ENCODE measurements around the gene ARHGDIB.

ARHGDIB gene

DNA sequence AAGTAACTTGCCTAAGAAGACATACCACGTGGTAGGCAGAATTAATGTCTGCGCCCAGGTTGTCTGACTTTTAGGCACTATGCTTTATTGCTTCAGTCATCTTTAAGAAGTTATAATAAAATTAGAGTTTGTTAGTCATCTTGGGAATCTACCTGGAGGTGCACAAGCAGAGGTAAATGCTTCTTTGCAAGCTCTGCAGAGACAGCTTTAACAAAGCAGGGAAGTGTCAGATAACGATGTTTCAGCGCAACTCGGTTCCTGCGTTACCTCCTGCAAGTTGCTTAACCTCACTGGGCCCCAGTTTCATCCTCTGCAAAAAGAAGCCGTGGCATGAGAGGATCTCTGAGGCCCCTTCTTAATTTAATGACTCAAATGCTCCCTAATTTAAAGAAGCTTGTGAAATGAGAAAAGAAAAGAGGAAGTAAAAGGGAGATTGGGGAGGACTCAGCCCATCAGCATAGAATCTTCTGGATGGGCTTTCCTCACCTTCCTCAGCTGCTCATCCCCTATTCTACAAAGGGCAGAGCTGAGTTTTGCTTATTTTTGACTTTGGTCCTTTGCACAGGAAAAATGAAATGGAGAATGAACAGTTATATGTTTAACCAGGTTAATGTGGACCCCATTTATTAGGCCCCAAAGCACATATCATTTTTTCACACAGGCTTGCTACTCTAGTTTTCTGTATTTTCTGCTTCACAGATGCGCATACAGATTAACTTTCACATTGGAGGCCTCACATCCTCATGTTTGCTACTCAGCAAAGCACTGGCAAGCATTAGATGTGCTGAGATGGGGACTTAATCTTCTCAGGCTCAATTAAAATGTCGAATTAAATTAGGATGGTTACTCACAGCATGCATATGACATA, 5.1 kb downstream of the ARHGDIB start:
- DNase-seq, result no peak

DNA sequence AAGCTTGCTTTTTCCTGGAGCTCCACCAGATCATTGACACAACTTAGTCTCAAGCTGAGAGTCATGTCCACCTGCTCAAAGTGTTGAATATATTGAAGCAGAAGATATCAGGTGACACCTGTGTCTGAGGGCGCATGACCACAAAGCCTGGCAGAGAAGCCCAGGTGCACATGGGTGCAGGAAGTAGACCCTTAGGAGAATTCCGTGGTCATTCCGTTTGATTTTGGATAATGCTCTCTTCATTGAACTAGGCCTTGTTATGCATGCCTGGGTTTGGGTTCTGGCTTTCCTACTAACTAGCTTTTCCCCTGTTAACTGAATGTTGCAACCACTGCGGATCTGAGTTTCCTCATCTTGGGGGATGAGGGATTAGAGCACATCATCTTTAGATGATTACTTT, 7.1 kb downstream of the ARHGDIB start:
- DNase-seq, result no peak

DNA sequence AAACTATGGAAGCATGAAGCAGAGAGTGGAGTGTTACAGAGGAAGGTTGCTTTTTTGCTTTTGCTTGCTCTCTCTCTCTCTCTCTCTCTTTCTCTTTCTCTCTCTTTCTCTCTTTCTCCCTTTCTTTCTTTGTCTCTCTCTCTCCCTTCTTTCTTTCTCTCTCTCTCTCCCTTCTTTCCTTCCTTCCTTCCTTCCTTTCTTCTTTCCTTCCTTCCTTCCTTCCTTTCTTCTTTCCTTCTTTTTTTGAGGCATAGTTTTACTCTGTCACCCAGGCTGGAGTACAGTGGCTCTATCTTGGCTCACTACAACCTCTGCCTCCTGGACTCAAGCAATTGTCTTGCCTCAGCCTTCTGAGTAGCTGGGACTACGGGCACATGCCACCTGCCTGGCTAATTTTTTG, 7.6 kb downstream of the ARHGDIB start:
- no peak for DNase-seq

DNA sequence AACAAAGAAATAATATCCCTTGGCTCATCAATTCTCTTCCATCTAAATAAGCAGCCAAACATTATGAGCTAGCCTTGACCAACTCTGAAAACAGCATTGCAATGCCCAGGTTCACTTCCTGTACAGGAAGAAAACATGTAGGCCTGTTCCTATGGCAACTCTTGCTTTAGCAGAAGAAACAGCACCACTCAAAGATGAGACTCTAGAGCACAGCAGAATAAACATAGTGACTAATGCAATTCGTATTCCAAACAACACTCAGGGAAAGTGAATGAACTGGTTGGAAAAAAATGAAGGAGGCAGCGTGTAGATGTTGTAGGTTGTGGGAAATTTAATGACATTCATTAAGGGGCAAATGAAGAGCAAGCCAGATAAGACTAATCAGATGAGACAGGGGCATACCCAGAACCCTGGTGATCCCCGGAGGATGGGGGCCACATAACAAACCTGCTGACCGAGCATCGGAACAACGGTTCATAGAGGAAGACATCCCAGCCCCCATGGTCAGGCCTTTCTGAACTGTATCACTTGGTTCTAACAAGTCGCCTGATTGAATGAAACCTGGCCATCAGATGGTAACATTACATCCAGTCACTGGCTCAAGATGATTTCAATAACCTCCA, 9.0 kb downstream of the ARHGDIB start:
- DNase-seq, result no peak

DNA sequence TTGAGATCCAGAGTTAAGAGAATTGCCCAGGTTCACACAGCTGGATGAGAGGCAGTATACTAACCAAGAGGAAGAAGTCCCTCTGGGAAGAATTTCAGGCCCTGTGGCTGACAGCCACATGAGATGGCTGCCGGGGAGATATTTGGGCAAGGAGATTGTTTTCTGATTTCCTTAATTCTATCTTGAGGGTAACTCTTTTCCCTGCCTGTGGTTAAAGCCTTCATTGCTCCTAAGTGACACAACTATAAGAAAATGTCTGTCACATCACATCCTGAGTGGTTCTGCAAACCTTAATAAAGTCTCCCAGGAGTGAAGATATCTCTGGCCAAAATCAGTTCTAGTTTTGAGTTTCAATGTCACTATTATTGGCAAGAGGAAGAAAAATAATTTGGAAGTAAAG, 9.6 kb downstream of the ARHGDIB start:
- no peak for DNase-seq

DNA sequence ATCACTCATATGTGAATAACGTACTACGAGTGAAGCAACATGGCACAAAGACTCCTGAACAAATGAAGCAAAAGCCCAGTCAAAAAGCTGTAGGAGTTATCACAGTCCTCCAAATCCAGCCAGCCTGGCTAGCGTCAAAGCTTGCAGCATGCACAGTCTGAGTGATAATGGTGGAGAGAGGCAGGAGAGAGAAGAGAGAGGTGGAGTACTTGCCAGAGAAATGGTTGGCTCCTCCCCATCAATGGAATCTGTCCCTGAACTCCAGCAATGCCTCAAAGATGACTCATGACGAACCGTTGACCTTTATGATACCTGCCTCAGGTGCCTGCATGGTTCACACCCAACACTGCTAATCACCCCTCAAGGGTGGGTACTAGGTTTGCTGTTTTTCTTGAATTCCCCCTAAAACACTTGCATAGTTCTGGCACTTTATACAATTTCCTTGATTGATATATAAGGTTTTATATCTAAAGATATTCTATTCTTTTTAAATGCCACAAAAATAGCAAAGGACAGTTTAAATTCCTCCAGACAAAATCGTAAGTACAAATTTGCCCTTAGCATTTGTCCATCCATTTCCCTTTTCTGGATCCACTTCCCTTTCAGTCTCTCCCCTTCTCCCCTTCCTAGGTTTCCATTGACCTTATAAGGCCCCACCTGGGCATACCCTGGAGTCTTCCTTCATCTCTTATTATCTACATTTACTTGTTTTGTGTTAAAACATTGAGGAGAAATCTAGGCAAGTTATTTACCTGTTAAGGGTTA, 10.2 kb downstream of the ARHGDIB start:
- no peak for DNase-seq

DNA sequence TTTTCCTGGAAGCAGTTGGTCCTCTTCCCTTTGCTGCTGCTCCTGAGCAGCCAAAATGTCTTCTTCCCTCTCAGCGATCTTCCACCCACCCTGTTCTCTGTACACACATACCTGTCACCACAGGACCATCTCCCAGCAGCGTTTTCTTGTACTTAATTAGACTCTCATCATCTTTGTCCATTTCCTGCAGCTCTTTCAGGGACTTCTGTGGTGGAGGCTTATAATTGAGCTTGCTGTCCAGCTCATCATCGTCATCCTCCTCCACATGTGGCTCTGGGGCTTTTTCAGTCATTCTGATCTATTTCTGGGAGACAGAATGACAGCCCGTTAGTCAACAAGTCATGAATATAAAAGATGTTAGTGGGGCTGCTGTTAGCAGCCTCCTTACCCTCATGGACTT, 11.0 kb downstream of the ARHGDIB start:
- DNase-seq, result no peak

DNA sequence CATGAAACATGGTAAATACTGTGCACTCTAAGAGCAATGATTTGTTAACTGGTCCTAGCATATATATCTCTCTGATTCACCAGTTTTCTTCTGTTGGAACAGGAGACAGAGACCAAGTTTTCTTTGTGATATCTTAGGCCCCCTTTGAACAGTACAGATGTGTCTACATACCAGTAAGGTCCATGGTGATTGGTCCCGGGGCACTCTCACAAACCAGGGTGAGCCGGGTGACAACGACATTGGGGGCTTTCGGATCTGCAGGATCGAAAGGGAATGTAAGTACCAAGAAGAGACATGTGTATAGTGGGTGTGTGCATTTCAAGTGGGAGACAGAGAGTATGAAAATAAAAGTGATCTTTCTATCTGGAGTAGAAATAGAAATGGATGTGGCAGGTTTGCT, 11.8 kb downstream of the ARHGDIB start:
- no peak for DNase-seq

DNA sequence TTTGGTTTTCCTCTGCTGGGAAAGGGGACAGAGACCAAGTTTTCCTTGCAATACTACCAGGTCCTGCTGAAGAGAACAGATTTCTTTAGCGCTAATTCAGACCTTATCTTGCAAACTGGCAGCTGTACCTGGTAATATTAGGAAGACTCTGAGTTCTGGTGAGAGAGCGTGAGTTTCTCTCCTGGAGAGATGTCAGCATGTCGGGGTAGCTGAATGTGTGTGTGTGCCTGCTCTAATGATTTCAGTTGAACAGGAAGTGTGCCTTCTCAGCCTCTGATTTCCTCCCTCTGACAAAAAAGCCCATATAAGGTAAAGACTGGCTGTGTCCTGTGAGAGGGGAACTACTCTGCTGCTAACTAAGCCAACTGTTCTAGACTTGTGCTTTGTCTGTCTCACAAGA, 12.7 kb downstream of the ARHGDIB start:
- no peak for DNase-seq

DNA sequence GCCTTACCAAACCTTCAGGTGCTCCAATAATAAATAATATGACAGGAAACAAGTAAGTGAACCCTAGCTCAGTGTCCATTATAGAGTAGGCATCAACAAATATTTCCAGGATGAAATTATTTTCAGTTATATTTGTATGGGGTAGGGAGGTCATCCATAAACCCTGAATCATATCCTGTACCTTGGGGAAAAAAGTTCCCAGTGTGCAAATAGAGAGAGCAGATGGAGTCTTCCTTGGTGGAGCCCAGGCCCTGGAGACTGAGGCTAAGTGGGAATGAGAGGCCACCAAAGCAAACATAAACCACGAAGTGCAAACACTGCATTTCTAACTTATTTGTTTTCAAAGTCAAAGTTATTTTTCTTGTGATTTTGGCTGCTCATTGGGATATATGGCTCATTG, 14.5 kb downstream of the ARHGDIB start:
- DNase-seq, result no peak

DNA sequence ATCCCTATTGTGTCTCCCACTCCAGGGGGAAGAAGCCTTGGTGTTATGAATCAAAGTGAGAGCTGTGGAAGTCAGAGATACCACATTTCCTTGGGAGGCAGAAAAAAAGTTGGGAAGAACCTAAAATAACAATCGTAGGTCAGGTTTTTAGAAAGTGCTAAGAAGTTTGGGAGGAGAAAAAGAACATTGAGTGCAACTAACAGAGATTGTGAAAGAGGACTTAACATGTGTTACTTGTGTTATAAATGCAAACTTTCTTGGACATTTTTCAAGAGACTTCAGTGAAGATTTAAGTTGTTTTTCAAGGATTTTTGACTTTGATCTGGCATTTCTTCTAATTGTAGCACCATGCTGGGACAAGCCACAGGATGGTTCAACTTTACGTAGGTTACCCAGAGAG, 15.2 kb downstream of the ARHGDIB start:
- DNase-seq, result no peak

DNA sequence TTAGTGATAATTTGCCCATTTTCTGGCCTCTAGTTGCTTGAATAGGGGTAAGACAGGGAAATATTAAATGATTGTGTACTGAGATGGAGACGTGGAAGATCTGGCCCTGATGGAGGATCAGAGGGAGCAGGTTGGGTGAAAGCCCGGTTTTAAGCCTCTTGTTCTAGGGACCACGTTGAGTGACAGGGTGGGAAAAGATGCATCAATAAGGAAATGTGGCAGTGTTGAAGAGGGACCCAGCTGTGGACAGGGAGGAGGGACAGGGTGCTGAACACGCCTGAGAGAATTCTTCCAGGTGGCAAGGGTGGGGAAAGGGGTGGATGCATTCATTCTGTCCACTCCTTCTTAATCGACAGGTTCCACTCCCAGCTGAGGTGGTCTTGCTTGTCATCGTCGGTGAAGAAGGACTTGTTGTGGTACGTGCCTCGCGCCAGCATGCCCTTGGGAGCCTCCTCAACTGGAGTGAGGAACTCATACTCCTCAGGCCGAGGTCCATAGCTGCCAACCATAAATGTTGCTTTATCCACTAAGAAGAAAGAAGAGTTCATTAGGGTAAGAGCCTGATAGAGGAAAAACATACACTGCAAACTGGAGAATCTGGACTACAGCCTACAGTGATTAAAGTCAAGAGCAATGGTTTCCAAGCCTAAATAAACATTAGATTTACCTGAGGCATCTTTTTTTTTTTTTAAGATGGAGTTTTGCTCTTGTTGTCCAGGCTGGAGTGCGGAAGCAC, 19.0 kb downstream of the ARHGDIB start:
- no peak for DNase-seq

DNA sequence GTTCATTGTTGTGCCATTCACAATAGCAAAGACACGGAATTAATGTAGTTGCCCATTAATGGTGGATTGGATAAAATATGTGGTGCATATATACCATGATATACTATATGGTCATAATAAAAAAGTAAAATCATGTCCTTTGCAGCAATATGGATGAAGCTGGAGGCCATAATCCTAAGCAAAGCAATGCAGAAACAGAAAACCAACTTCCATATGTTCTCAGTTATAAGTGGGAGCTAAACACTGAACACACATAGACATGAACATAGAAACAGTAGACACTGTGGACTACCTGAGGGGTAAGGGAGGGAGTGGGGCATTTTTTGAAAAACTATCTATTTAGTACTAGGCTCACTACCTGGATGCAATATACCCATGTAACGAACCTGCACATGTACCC, 20.0 kb downstream of the ARHGDIB start:
- no peak for DNase-seq

DNA sequence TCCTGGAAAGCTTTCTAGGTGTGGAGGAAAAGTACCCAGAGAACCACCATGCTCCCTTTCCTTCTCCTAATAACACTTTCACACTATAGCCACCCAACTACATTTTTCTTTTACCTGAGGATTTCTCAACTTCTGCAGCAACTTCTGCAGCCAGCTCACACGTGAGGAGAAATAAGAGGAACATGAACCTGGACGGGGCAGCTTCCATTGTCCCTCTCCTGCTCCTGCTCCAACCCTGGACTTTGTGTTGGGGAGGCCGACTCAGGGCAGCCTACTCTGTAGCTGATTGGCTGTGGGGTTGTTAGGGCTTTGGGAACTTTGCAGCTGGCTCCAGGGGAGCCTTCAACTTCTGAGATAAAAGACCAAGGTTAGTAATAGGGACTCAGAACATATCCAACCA, 23.1 kb downstream of the ARHGDIB start, which contains the start of gene ERP27:
TSS of gene ERP27 (minus strand) at position 237 of the 400 bp plus-strand sequence. CDS start at position 208, 29 bp downstream.
- DNase-seq, result no peak

DNA sequence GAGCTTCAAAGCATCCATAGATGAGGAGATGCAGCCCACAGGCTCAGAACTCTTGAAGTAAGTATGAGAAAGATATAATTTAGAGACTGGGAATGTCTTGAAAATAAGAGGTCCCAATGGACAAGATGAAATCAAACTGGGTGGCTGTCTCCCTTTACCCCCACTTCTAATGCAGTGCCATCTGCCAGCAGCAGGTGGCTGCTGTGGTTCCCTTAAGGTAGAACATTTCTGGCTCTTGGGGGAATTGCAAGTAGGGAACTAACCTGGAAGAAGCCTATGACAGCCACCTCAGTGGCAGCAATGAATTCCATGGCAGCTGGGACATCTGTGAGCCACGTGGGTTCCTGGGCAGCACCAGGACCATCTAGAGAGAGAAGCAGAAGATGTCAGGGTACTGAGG, 23.7 kb downstream of the ARHGDIB start:
- no peak for DNase-seq

DNA sequence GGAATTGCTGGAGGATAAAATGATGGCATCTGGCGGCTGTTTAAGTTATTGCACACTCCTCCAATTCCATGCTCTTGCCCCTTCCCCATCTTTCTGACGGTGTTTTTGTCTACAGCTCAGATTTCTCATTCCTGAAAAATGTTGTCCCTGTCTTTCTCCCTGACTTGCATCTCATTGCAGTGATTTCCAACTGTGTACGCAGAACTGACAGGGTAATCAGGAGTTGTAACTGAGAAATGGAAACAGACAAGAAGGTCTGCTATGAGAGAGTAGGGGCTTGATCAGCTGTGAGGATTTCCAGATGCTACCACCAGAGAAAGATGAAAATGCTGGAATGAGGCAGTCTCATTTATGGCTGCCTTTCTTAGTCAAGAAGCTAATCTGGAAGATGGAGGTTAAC, 24.4 kb downstream of the ARHGDIB start:
- no peak for DNase-seq

DNA sequence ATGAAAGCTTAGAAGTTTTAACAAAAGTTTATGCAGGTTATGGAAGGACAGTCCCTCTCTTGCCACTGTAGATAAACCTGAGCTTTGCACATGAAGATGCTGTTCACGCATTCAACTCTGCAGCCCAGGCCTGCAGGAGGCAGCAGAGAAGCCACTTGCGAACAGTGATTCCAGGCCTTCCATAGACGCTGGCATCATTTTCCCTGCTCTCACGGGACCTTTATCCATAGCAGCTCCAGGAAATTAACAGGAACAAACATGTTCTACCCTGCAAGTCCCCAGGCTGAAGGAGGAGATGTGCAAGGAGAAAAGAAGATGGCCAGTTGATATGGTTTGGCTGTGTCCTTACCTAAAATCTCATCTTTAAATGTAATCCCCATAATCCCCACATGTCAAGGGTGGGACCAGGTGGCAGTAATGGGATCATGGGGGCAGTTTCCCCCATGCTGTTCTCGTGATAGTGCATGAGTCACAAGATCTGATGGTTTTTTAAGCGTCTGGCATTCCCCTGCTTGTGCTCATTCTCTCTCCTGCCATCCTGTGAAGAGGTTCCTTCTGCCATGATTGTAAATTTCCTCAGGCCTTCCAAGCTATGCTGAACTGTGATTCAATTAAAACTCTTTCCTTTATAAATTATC, 25.1 kb downstream of the ARHGDIB start:
- no peak for DNase-seq

DNA sequence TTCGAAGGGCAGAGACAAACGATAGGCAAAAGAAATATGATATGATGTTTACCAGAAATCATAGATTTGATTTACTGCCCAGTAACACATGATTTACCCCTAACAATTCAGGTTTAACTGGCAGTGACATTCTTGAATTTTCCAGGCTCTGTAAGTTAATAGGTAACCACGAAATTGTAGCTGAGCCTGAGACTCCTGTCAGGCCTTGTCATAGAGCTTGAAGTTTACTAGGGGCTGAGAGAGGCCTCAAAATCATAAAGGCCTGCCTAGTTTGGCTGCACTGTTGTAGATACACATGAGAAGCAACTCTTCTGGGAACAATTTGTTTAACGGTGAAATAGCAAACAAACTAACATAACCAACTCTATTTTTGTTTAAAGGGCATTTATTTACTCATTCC, 26.4 kb downstream of the ARHGDIB start:
- DNase-seq, result no peak

DNA sequence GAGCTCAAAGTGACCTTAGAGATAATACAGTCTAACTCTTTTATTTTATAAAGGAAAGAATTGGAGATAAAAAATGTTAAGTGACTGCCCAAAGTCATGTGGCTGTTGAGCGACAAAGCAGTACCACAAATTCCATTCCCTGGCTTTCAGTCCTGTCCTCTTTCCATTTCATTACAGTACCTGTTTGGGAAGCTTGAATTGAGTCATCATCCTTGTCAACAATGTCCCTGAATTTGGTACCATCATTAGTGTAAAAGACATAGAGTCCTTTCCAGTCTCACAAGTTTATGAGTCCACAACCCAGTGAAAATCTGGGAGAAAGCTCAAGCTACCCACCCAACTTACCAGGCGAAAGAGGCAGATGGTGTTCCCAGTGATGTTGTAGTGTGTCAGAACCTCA, 26.9 kb downstream of the ARHGDIB start:
- no peak for DNase-seq

DNA sequence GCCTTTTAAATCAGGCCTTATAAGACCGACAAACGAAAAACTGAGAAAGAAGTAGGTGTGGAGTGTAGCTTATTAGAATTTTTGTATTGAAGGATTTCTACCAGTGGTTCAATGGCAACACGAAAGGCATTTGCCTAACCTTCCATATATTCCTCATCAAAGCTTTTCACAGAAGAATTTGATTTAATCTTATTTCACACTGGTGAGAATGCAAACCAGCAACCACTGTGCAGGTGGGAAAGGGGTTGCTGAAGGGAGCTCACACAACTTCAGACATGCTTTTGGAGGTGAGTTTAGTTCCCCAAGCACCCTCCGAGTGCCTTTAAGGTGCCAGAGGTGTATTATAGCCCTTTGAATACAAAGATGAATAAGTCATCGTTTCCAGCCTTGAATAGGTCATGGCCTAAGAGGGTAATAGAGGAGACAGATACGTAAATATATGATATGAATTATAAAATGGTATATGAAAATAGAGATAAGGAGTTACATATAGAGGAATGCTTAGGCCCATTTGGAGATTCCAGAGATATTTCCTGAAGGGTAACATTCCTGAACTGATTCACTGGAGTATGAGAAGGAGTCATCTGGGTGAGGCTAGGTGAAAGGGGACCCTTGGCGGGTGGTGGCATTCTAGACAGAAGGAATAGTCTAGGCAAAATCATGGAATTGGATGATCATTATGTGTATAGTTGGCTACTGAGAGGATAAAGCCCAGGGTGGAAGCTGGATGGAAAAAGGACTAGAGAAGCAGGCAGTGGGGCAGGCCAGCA, 29.4 kb downstream of the ARHGDIB start:
- no peak for DNase-seq

DNA sequence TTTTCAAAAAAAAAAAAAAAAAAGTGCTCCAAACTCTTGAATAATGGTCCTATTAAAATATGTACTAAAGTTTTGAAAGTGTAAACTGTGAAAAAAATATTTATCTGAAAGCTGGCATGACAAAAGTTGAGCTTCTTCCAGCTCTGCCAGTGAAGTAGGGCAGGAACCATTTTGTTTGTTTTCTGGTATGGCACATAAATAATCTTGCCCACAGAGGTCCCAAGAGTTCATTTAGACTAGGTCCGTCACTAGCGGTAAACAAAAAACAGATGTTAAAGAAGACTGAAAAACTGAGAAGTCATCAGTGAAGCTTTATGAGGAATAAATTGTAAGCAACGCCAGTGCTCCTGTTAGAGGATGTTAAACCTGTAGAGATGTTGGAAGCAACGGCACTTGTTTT, 30.0 kb downstream of the ARHGDIB start:
- DNase-seq, result no peak

DNA sequence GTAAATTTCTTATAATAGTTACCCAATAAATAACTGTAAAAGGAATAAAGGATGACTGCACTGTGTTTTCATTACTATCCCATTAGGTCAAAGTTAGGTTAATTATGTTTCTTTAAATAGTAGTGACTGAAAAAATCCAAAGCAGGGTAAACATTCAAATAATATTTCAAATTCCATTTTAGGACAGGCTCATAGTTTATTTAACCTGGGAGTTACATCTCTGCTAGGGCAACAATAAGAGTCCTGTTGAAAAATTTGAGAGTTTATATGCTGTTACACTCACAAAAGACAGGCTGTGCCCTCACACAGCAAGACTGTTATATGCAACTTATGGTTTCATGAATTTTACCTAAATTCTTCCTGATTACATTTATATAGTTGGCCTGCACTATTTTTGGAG, 31.1 kb downstream of the ARHGDIB start:
- no peak for DNase-seq
